WERI-Rb-1 (cell line): ENCODE measurements around the gene MIS12.

Experiments
- DNase-seq: peaks from one replicate; pipeline ENCODE4 v3.0.0-alpha.2; 2020
- H3K27ac ChIP-seq: fragments of 250-450 bp; sonication (Bioruptor Pico); 2 replicates; pipeline ENCODE4 v1.5.1; 2020; ENCODE audit warnings: mild to moderate bottlenecking, moderate library complexity
- H3K27me3 ChIP-seq: fragments of 250-450 bp; sonication (Bioruptor Pico); 2 replicates; pipeline ENCODE4 v1.5.1; 2021; ENCODE audit warnings: mild to moderate bottlenecking, low read depth, moderate library complexity; ENCODE audit not compliant: insufficient read depth, severe bottlenecking
- H3K36me3 ChIP-seq: fragments of 250-450 bp; sonication (Bioruptor Pico); 2 replicates; pipeline ENCODE4 v1.5.1; 2020; ENCODE audit warnings: mild to moderate bottlenecking, moderate library complexity
- H3K4me3 ChIP-seq: 2 replicates; pipeline ENCODE4 v1.5.1; 2011; ENCODE audit warnings: low read depth, mild to moderate bottlenecking, control low read depth, low read length
- H3K9me3 ChIP-seq: fragments of 250-450 bp; sonication (Bioruptor Pico); 2 replicates; pipeline ENCODE4 v1.5.1; 2021; ENCODE audit warnings: mild to moderate bottlenecking, moderate library complexity; ENCODE audit not compliant: severe bottlenecking
- CTCF ChIP-seq: IDR thresholded peaks from 2 replicates; pipeline ENCODE4 v1.5.1; 2011; ENCODE audit warnings: low read depth, mild to moderate bottlenecking, control low read depth, inconsistent platforms, low read length

Gene MIS12

GRCh38 chr17:5444209-5444608 lies 42.2 kb upstream of the MIS12 start:
- Histone ChIP-seq H3K4me3 (no peak overlapping the region), H3K27me3 (no peaks in the 10 kb centered on the region), H3K36me3 (peaks cover 51% of the 10 kb centered on the region), H3K9me3 (no peaks in the 10 kb centered on the region), H3K27ac (no peak overlapping the region)
- no peak for TF ChIP-seq CTCF
- no peak for DNase-seq

GRCh38 chr17:5446786-5447185 lies 39.6 kb upstream of the MIS12 start:
- no peak for TF ChIP-seq CTCF
- no peak overlapping the region for H3K27ac ChIP-seq
- H3K9me3 ChIP-seq: no peaks in the 10 kb centered on the region
- H3K27me3 ChIP-seq: no peaks in the 10 kb centered on the region
- H3K36me3 ChIP-seq: peaks cover 75% of the 10 kb centered on the region
- no peak for DNase-seq
- H3K4me3 ChIP-seq: no peak overlapping the region

GRCh38 chr17:5464717-5465507 lies 21.5 kb upstream of the MIS12 start:
- Histone ChIP-seq H3K36me3 (peaks cover 45% of the 10 kb centered on the region), H3K4me3 (no peak overlapping the region), H3K9me3 (no peaks in the 10 kb centered on the region), H3K27ac (no peak overlapping the region), H3K27me3 (no peaks in the 10 kb centered on the region)
- no peak for TF ChIP-seq CTCF
- DNase-seq: no peak

- no peak for TF ChIP-seq CTCF
- Histone ChIP-seq H3K27ac (no peak overlapping the region), H3K9me3 (no peaks in the 10 kb centered on the region), H3K36me3 (peaks cover 34% of the 10 kb centered on the region), H3K4me3 (no peak overlapping the region), H3K27me3 (no peaks in the 10 kb centered on the region)
- DNase-seq: no peak
These were observed 20.1 kb upstream of the MIS12 start for GRCh38 chr17:5466295-5466694.

GRCh38 chr17:5467416-5467815 lies 18.9 kb upstream of the MIS12 start:
- Histone ChIP-seq H3K27me3 (no peaks in the 10 kb centered on the region), H3K27ac (no peak overlapping the region), H3K36me3 (peaks cover 31% of the 10 kb centered on the region), H3K4me3 (peak overlapping the region; percentile 97), H3K9me3 (no peaks in the 10 kb centered on the region)
- no peak for DNase-seq
- TF ChIP-seq CTCF: no peak

GRCh38 chr17:5468075-5468473 lies 18.3 kb upstream of the MIS12 start:
- TF ChIP-seq CTCF: no peak
- peak overlapping the region; percentile 97 for H3K4me3 ChIP-seq
- H3K36me3 ChIP-seq: peaks cover 27% of the 10 kb centered on the region
- peak; percentile 12 for DNase-seq
- no peaks in the 10 kb centered on the region for H3K9me3 ChIP-seq
- no peaks in the 10 kb centered on the region for H3K27me3 ChIP-seq
- peak overlapping the region; percentile 74 for H3K27ac ChIP-seq
